GM21390 (cell line): Measurements from ENCODE around the gene PRDM11.
"Not testable (repeated sequence)": the region's sequence is repeated elsewhere in the genome, so short reads cannot be mapped to it uniquely, and the experiment has no call there.

Source experiments
- ATAC-seq: cut with Tn5 transposase; IDR thresholded peaks from one replicate; pipeline ENCODE4 v1.9.1; 2021; ENCODE audit not compliant: unreplicated experiment

Gene PRDM11

DNA sequence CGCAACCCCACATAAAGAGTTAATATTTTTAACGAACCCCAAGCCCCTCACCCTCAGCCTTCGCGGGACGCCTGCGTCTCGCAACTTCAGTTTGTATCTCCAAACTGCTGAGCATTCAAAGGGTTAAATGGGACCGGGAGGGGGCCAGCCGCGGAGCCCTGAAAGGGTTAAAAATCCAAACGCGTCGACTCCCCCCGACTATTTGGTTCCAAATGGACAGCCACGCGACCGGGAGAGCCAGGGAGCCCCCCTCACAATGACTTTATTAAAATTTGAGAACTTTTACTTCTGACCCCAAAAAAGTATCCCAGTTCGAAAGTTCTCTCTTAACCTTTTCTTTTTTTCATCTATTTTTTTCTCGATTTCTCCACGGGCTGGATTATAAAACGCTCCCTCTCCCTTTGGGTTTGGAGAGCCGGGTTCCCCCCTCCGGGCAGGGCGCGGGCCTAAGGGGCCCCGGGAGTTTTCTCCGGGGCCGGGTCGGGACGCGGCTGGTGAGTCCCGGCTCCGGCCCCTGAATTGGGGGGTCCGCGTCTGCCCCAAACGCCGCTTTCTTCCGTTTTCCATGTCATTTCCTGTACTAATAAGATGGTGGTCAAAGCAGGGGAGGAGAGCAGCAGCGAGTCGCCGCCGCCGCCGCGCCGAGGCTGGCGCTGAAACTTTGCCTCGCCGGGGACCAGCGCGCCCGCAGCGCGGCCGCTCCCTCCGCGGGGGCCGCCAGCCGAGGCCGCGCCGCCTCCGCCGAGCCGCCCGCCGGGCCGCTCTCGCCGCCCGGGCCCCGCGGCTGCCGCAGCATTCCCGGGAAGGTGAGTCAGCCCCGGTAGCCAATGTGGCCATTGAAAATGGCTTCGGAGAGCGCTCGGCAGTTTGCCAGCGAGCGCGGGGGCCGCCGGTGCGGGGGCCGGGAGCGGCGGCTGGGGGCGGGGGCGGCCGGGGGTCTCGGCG lies at the start of gene PRDM11:
PRDM11 (plus strand) TSS at position 568 of the 945 bp plus-strand sequence. CDS start 35,128 bp downstream, outside the sequence.
- peak; percentile 35 for ATAC-seq

DNA sequence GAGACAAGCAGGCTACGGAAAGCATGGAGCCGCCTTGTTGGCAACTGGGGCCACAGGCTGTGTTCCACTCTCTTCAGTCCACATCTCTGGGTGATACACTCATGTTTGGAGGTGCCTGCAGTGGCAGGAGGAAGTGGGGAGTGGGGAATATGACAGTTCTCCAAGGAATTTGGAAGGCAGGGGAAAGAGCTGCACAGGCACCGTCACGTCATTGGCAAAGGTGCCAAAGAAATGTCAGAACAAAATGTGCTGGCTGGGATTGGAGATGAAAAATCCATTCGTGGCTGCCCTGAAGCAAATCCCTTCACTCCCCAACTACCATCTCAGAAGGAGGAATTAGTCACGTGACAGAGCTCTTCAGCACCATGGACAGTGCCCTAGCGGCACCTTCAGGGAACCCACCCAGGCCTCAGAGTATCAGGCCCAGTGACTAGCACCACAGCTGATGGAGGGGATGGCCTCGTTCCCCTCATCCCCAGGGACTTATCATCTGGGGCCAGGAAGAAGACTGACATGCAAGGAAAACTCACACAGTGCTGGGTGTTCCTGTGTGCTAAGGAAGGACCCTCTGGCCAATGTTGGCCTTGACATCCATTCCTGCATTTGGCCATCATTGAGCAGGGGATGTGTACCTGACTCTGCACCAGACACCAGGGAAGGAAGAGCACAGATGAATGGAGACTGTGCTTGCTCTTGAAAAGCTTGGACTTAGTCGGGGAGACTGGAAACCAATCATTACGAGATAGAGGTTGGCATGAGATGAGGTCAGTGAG lies 48.5 kb upstream of the PRDM11 start:
- ATAC-seq = no peak

GRCh38 chr11:45098929-45099328 lies 47.5 kb upstream of the PRDM11 start:
- no peak for ATAC-seq

- no peak for ATAC-seq
Observed at GRCh38 chr11:45100339-45100738, 46.1 kb upstream of the PRDM11 start.

GRCh38 chr11:45102361-45102809 lies 44.1 kb upstream of the PRDM11 start:
- ATAC-seq = no peak

DNA sequence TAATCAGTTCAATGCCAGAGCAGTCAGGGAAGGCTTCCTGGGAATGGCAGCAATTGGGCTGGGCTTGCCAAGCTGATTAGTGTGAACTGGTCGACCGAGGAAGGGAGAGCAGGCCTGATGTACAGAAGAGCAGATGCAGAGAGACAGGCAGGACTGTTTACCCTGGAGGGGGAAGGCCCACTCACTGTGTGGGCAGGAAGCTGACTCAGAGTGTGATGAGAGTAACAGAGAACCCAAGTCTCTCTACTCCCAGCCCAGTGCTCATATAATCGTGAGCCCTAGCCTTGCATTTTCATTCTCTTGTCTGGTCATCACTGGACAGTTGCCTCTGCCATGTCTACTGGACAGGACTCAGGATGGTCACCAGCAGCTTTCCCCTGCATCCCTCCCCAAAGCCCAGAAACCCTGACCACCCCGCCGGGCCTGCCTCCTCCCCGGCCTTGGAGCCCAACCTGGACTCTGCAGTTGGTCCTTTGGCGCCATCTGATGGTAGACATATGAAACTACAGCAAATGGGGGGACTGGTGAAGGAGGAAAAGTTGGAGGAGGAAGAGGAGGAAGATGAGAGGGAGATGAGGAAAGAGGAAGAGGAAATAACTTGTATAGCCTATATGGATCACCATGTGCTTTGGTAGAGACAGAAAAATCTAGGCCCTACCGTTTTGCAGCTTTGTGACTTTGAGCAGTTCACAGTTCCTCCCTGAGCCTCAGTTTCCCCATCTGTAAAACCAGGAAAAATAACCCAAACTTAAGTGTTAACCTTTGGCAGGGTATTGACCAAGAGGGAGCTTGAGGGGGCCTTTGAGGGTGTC lies 43.4 kb upstream of the PRDM11 start:
- ATAC-seq = peak; percentile 78

- no peak for ATAC-seq
Observed at GRCh38 chr11:45104006-45104789, 42.2 kb upstream of the PRDM11 start.

- no peak for ATAC-seq
Observed at GRCh38 chr11:45104790-45105084, 41.7 kb upstream of the PRDM11 start.

DNA sequence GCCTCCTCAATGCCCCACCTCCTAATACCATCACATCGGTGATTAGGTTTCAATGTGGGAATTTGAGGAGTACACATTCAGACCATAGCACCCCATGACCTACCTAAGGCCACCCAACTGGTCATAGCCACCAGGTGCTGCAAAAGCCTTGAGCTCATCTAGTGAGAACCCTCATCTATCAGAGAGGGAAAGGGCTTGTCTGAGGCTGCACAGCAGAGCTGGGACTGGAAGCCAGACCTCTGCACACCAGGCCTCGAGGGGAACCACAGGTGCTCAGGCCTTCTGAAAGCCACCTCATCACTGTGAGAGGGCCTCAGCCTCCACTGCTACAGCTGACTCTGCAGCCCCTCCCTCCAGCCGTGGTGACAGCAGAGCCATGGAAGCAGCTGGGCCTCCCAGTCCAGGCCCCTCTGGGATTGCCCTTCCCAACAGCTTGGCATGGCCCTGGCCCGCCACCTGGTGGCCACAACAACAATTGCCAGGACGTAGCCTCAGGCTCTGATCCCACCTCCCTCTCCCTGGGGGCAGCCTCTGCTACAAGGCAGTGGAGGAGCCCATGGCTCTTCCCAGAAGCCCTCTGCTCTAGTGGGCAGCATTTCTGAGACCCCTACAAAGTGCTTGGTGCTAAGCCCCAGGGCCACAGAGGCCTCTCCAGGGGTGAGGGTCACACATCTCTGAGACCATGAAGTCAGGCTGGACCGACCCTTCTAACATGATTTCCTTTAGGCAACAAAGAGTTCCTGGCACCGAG lies 41.0 kb upstream of the PRDM11 start:
- ATAC-seq = no peak

GRCh38 chr11:45105984-45106375 lies 40.5 kb upstream of the PRDM11 start:
- no peak for ATAC-seq

- ATAC-seq = no peak
Observed at GRCh38 chr11:45106440-45106839, 40.0 kb upstream of the PRDM11 start.

DNA sequence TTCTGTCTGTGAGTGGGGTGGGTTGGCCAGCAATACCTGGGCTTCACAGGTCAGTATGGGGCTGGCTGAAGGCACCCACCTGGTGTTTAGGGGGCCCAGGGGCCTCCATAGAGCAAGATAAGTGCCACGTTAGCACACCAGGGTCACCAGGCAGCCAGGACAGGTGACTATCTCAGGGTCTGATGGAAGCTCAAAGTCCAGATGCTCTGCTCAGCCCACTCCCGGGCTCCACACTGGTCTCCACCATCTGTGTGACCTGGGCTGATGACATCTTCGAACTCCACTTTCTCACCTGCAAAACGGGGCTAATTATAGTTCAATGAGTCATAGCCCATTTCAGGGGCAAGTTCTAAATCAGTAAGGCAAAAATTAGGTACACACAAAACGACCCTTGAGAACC lies 39.4 kb upstream of the PRDM11 start:
- ATAC-seq = no peak

- ATAC-seq = no peak
Observed at GRCh38 chr11:45108070-45109064, 38.1 kb upstream of the PRDM11 start.

DNA sequence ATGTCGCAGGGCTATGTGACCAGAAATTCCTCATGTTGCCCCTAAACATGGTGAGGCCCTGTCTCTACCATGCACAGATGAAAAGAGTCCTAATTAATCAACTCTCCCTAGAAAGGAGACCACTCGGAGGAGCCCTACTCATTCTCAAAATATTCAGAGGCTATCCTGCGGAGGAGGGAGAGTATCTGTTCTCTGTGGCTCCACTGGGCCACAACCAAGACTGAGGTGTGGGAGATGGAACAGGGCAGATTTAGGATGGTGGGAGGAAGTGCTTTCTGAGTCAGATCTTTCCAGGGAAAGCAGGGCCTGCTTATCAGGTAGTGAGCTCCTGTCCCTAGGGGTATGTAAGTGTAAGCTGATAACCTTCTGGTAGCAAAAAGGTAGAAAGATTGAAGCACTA lies 37.0 kb upstream of the PRDM11 start:
- no peak for ATAC-seq

DNA sequence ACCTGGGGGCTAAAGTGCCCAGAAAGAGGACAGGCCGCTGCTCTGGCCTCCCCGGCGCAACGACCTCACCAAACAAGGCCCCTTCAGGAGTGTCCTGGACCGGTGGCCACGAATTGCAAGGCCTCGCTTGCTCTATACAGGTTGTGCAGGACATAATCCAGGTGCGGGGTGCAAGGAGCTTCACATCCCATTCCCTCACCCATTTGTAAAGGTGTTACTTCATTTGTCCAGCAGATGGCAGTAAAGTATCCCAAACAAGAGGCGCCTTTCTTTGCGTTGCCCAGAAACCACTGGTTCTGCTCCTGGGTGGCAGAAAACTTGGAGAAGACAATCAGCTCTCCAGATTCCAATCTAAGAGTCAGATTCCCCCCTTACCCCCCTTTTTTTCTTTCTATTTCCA lies 35.9 kb upstream of the PRDM11 start:
- no peak for ATAC-seq

GRCh38 chr11:45113807-45114206 lies 32.6 kb upstream of the PRDM11 start:
- ATAC-seq = no peak

DNA sequence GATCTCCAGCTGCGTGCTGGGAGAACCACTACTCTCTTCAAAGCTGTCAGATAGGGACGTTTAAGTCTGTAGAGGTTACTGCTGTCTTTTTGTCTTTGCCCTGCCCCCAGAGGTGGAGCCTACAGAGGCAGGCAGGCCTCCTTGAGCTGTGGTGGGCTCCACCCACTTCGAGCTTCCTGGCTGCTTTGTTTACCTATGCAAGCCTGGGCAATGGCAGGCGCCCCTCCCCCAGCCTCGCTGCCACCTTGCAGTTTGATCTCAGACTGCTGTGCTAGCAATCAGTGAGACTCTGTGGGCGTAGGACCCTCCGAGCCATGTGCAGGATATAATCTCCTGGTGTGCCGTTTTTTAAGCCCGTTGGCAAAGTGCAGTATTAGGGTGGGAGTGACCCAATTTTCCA lies 18.6 kb upstream of the PRDM11 start:
- ATAC-seq = not testable (repeated sequence)

GRCh38 chr11:45133878-45134277 lies 12.6 kb upstream of the PRDM11 start:
- ATAC-seq = no peak

- ATAC-seq = no peak
Observed at GRCh38 chr11:45141171-45141570, 5.3 kb upstream of the PRDM11 start.
